ENCODE results near the gene EMILIN2.

EMILIN2 gene

DNA sequence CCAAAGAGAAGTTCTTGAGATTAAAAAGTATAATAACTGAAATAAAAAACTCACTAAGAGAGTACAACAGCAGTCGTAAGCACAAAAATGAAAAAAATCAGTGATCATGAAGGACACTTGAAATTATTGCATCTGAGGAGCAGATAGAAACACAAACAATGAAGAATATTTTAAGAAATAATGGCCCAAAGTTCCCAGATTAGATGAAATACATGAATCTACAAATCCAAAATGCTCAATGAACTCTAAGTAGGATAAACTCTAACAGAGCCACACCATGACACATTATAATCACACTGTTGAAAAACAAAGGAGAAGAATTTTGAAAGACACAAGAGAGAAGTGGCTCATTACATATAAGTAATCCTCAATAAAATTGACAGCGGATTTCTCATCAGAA is 31.9 kb upstream of the EMILIN2 start:
- TF ChIP-seq, protein P1, sequence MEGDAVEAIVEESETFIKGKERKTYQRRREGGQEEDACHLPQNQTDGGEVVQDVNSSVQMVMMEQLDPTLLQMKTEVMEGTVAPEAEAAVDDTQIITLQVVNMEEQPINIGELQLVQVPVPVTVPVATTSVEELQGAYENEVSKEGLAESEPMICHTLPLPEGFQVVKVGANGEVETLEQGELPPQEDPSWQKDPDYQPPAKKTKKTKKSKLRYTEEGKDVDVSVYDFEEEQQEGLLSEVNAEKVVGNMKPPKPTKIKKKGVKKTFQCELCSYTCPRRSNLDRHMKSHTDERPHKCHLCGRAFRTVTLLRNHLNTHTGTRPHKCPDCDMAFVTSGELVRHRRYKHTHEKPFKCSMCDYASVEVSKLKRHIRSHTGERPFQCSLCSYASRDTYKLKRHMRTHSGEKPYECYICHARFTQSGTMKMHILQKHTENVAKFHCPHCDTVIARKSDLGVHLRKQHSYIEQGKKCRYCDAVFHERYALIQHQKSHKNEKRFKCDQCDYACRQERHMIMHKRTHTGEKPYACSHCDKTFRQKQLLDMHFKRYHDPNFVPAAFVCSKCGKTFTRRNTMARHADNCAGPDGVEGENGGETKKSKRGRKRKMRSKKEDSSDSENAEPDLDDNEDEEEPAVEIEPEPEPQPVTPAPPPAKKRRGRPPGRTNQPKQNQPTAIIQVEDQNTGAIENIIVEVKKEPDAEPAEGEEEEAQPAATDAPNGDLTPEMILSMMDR (conservative IDR thresholded peaks at IDR 0.05; ENCODE audit: control insufficient read depth, insufficient read depth, low read depth, low read length): no peak
- no peak for DNase-seq (ENCODE audit: low read depth)
- H3K4me3 ChIP-seq (ENCODE audit: control insufficient read depth, low read depth, low read length): no peak overlapping the region

- no peak for DNase-seq (ENCODE audit: low read depth)
- TF ChIP-seq, protein P1 (conservative IDR thresholded peaks at IDR 0.05; ENCODE audit: control insufficient read depth, insufficient read depth, low read depth, low read length): no peak
- no peak overlapping the region for H3K4me3 ChIP-seq (ENCODE audit: control insufficient read depth, low read depth, low read length)
These were observed 28.5 kb upstream of the EMILIN2 start for GRCh38 chr18:2818281-2818680.

GRCh38 chr18:2821695-2822094 is 25.1 kb upstream of the EMILIN2 start:
- TF ChIP-seq, protein P1 (conservative IDR thresholded peaks at IDR 0.05; ENCODE audit: control insufficient read depth, insufficient read depth, low read depth, low read length): no peak
- DNase-seq (ENCODE audit: low read depth): no peak
- H3K4me3 ChIP-seq (ENCODE audit: control insufficient read depth, low read depth, low read length): no peak overlapping the region

GRCh38 chr18:2822213-2822921 is 24.4 kb upstream of the EMILIN2 start:
- TF ChIP-seq, protein P1 (conservative IDR thresholded peaks at IDR 0.05; ENCODE audit: control insufficient read depth, insufficient read depth, low read depth, low read length): no peak
- no peak overlapping the region for H3K4me3 ChIP-seq (ENCODE audit: control insufficient read depth, low read depth, low read length)
- no peak for DNase-seq (ENCODE audit: low read depth)

GRCh38 chr18:2823202-2823601 is 23.6 kb upstream of the EMILIN2 start:
- TF ChIP-seq, protein P1 (conservative IDR thresholded peaks at IDR 0.05; ENCODE audit: control insufficient read depth, insufficient read depth, low read depth, low read length): no peak
- no peak for DNase-seq (ENCODE audit: low read depth)
- H3K4me3 ChIP-seq (ENCODE audit: control insufficient read depth, low read depth, low read length): no peak overlapping the region

- no peak for DNase-seq (ENCODE audit: low read depth)
- no peak overlapping the region for H3K4me3 ChIP-seq (ENCODE audit: control insufficient read depth, low read depth, low read length)
- TF ChIP-seq, protein P1 (conservative IDR thresholded peaks at IDR 0.05; ENCODE audit: control insufficient read depth, insufficient read depth, low read depth, low read length): no peak
These were observed 22.8 kb upstream of the EMILIN2 start for GRCh38 chr18:2823966-2824365.
